ENCODE data around the gene LCP2. TPM values are rescaled to one million over a fixed set of nuclear protein-coding genes. Genes with fewer than 3 reads are reported as not detected.

The LCP2 gene
- total RNA-seq, 2 experiments from 2014 or later, result 192 to 199 TPM

GRCh38 chr5:170308686-170309085 is 11.1 kb upstream of the LCP2 start:
- H3K4me1 Mint-ChIP-seq, result peaks cover 68% of the 10 kb centered on the region
- H3K27me3 Mint-ChIP-seq, result no peaks in the 10 kb centered on the region
- no peak for DNase-seq
- H3K36me3 Mint-ChIP-seq, result peaks cover 23% of the 10 kb centered on the region
- H3K4me3 Mint-ChIP-seq, result no peak overlapping the region
- peak overlapping the region; percentile 15 for H3K27ac Mint-ChIP-seq
- peaks cover 2% of the 10 kb centered on the region for H3K9me3 Mint-ChIP-seq

DNA sequence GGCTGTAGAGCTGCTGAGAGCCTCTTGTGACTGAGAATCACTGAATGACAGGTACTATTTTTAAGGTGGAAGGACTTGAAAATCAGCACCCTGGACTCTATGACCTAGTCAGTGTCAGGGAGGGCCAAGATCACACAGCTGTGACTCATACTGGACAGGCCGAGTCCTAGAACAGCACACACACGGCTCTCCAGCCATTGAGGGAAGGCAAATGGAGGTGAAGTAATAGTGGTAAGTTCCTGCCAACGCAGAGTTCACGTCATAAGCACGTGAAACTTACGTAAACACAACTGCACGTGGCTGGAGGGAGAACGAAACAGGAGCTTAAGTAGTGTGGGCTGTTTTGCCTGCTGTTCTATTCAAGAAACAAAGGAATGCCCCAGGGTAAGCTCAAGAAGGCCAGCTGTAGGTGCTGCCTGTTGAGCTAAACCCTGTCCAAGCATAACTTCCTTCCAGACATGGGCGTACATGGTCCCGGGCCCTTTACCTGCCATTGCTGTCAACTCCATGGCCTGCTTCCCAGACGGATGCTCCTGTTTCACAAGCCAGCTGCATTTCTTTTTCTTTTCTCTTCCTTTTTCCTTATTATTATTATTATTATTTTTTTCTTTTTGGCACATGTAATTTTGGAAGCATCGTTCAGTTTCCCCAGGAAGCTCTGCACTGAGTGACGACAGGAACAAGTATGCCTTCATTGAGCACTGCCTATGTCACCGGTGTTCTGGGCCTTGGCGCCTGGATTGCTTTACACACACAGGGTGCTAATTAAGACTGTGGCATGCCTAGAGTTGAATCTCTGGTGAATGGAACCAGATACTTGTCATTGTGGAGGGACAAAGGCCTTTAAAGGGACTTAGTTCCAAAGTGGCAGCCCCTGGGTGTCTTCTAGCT is 10.2 kb upstream of the LCP2 start:
- H3K27me3 Mint-ChIP-seq, result no peaks in the 10 kb centered on the region
- H3K4me3 Mint-ChIP-seq, result no peak overlapping the region
- H3K9me3 Mint-ChIP-seq, result peaks cover 2% of the 10 kb centered on the region
- peaks cover 23% of the 10 kb centered on the region for H3K36me3 Mint-ChIP-seq
- no peak for DNase-seq
- peaks cover 68% of the 10 kb centered on the region for H3K4me1 Mint-ChIP-seq
- no peak overlapping the region for H3K27ac Mint-ChIP-seq

- H3K9me3 Mint-ChIP-seq, result peaks cover 2% of the 10 kb centered on the region
- DNase-seq, result no peak
- H3K4me3 Mint-ChIP-seq, result no peak overlapping the region
- peak overlapping the region; percentile 65 for H3K27ac Mint-ChIP-seq
- peaks cover 19% of the 10 kb centered on the region for H3K36me3 Mint-ChIP-seq
- H3K4me1 Mint-ChIP-seq, result peaks cover 66% of the 10 kb centered on the region
- no peaks in the 10 kb centered on the region for H3K27me3 Mint-ChIP-seq
Observed at GRCh38 chr5:170306381-170306831, 8.8 kb upstream of the LCP2 start.

GRCh38 chr5:170305646-170306025 is 8.1 kb upstream of the LCP2 start:
- Mint-ChIP-seq H3K27ac (no peak overlapping the region), H3K4me1 (peaks cover 66% of the 10 kb centered on the region), H3K36me3 (peaks cover 19% of the 10 kb centered on the region), H3K9me3 (peaks cover 2% of the 10 kb centered on the region), H3K4me3 (no peak overlapping the region), H3K27me3 (no peaks in the 10 kb centered on the region)
- DNase-seq, result no peak

GRCh38 chr5:170305016-170305645 is 7.6 kb upstream of the LCP2 start:
- H3K4me1 Mint-ChIP-seq, result peaks cover 65% of the 10 kb centered on the region
- no peak overlapping the region for H3K27ac Mint-ChIP-seq
- H3K27me3 Mint-ChIP-seq, result no peaks in the 10 kb centered on the region
- H3K4me3 Mint-ChIP-seq, result no peak overlapping the region
- H3K36me3 Mint-ChIP-seq, result peaks cover 19% of the 10 kb centered on the region
- peaks cover 2% of the 10 kb centered on the region for H3K9me3 Mint-ChIP-seq
- DNase-seq, result no peak

- Mint-ChIP-seq H3K27me3 (no peaks in the 10 kb centered on the region), H3K9me3 (peaks cover 2% of the 10 kb centered on the region), H3K4me1 (peaks cover 72% of the 10 kb centered on the region), H3K36me3 (peaks cover 17% of the 10 kb centered on the region), H3K27ac (peak overlapping the region; percentile 96), H3K4me3 (peak overlapping the region; percentile 81)
- no peak for DNase-seq
Observed at GRCh38 chr5:170303549-170303948, 6.0 kb upstream of the LCP2 start.

DNA sequence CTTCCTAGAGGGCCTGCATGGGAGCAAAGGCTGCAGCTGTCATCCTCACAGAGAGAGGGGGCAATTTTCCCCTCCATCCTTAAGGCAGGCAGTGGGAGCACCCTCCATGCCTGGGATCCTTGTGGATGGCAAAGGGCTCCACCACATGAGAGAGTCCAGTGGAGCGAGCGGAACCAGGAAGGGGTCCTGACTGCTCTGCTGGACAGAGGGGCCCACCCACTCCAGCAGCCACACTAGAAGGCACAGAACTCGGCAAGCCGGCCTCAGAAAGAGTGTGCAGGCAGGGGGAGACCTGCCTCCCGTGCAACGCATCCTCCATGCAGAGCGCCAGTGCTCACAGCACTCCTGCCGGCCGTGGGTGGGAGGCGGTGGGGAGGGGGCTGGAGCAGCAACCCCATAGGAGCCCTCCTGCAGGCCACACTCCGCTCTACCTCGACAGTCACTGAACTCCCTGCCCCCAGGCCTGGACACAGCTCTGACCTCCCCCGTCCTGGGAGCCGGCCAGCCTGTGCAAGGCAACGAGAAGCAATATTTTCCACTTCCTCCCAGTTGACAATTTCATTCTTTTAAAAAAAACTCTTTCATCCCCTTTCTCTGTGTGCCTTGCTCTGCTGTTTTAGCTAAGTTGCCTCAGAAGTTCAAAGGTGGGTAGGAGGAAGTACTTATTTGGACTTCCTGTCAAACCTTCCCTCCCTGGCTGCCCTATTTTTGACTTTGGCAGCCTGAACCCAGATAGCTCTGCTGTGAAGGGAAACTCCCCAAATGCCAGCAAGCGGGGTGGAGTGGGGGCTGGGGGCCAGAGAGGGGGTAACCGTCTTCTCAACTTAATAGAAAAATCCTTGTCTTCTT is 5.3 kb upstream of the LCP2 start:
- Mint-ChIP-seq H3K36me3 (peaks cover 17% of the 10 kb centered on the region), H3K27ac (peak overlapping the region; percentile 96), H3K4me3 (peak overlapping the region; percentile 81), H3K27me3 (no peaks in the 10 kb centered on the region), H3K4me1 (peaks cover 78% of the 10 kb centered on the region), H3K9me3 (peaks cover 2% of the 10 kb centered on the region)
- DNase-seq, result peak; percentile 71

- Mint-ChIP-seq H3K27me3 (no peaks in the 10 kb centered on the region), H3K4me1 (peaks cover 77% of the 10 kb centered on the region), H3K9me3 (peaks cover 2% of the 10 kb centered on the region), H3K27ac (peak overlapping the region; percentile 96), H3K36me3 (peaks cover 22% of the 10 kb centered on the region), H3K4me3 (peak overlapping the region; percentile 81)
- DNase-seq, result no peak
Observed at GRCh38 chr5:170301981-170302652, 4.5 kb upstream of the LCP2 start.

- Mint-ChIP-seq H3K4me3 (no peak overlapping the region), H3K36me3 (peaks cover 25% of the 10 kb centered on the region), H3K27ac (peak overlapping the region; percentile 96), H3K9me3 (peaks cover 2% of the 10 kb centered on the region), H3K27me3 (no peaks in the 10 kb centered on the region), H3K4me1 (peaks cover 67% of the 10 kb centered on the region)
- DNase-seq, result no peak
Observed at GRCh38 chr5:170301149-170301548, 3.6 kb upstream of the LCP2 start.

DNA sequence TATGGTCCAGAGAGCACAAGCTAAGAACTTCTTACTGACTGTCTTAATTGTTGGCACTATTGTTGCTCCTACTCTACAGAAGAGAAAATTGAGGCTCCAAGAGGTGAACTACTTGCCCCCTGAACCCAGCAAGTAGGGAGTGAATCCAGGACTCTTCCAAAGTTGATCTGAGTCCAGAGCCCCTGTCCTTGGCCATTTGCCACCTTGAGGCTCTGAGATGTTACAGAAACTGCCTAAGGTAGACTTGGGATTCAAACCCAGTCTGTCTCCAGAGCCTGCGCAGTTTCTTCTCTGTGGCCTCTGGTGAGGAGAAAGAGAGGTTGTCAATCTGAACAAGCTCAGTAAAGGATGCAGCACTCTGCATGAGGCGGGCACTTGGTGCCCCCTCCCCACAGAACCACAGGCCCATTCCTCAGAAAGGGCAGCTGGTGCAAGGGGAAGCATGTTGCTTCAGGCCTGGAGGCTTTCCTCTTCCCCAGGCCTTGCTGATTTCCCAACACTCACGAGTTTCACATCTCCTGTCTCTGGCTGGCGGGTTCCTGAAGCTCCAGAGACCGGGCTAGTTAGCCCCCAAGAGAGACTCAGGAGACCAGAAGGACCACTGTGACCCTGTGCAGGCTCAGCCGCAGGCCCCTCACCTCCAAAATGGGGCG is 2.9 kb upstream of the LCP2 start:
- H3K27ac Mint-ChIP-seq, result peak overlapping the region; percentile 25

GRCh38 chr5:170296935-170297588 is 515 bp downstream of the LCP2 start:
- Mint-ChIP-seq H3K9me3 (no peaks in the 10 kb centered on the region), H3K4me3 (peak overlapping the region; percentile 99), H3K4me1 (peaks cover 64% of the 10 kb centered on the region), H3K27me3 (no peaks in the 10 kb centered on the region), H3K27ac (peak overlapping the region; percentile 99), H3K36me3 (peaks cover 53% of the 10 kb centered on the region)
- no peak for DNase-seq

More for the DNA sequence above, 2.9 kb upstream of the LCP2 start:
- H3K4me3 Mint-ChIP-seq, result no peak overlapping the region
- H3K36me3 Mint-ChIP-seq, result peaks cover 26% of the 10 kb centered on the region
- H3K4me1 Mint-ChIP-seq, result peaks cover 63% of the 10 kb centered on the region
- H3K9me3 Mint-ChIP-seq, result peaks cover 2% of the 10 kb centered on the region
- no peaks in the 10 kb centered on the region for H3K27me3 Mint-ChIP-seq
- no peak for DNase-seq

DNA sequence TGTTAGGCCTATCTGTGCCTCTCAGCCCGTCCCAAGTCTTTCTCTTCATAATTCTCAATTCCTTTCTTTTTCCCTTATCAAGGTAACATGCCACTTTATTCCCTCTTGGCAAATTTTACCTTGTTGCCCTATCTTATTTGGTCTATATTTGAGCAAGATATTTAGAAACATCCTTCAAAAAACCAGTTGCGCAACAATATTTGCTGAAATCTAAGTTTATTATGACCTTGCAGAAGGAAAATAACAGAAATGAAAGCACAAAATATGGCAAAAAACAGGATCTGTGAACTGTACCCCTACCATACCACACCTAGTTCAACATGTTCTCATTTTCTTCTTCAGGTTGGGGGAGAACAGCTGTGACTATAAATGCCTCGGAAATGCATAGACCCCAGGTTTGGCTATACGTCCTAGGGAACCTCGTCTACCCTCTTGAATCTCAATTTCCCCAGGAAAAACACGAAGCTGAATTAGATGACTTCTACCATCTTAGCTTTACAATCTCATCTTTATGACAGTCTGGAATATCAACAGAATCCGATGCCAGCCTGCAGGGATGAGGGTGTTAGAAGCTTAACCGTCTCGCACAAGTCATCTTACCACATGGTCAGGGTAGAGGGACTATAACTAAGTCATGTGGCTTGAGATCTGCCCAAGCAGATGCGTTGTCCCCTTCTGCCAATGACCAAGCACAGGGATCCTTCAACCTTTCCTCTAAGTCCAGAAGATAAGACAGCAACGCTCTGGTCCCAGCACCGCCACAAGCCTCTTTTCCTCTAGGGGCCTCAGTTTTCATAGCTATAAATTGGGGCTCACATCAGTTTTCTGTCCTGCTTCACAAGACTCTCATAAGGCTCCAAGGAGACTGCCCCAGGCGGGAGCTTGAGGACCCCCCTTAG is 1.3 kb downstream of the LCP2 start:
- peaks cover 64% of the 10 kb centered on the region for H3K4me1 Mint-ChIP-seq
- peak overlapping the region; percentile 99 for H3K27ac Mint-ChIP-seq
- no peak for DNase-seq
- peak overlapping the region; percentile 99 for H3K4me3 Mint-ChIP-seq
- H3K9me3 Mint-ChIP-seq, result no peaks in the 10 kb centered on the region
- peaks cover 60% of the 10 kb centered on the region for H3K36me3 Mint-ChIP-seq
- no peaks in the 10 kb centered on the region for H3K27me3 Mint-ChIP-seq

- Mint-ChIP-seq H3K4me3 (peak overlapping the region; percentile 99), H3K27ac (peak overlapping the region; percentile 99), H3K9me3 (peaks cover 8% of the 10 kb centered on the region), H3K36me3 (peaks cover 78% of the 10 kb centered on the region), H3K4me1 (peaks cover 66% of the 10 kb centered on the region), H3K27me3 (no peaks in the 10 kb centered on the region)
- no peak for DNase-seq
Observed at GRCh38 chr5:170294556-170294955, 3.0 kb downstream of the LCP2 start.

Measured in activated naive CD8-positive, alpha-beta T cell treated with anti-CD3 and anti-CD28 coated beads for 36 hours (primary cell).